Activated CD4-positive, alpha-beta T cell treated with anti-CD3 and anti-CD28 coated beads, Interleukin-10, Interleukin-2, amounts not matched to agents 100 ng/mL and 50 ng/mL, durations not matched to agents 16 hours and 8 hours (primary cell): ENCODE measurements around the gene FNDC11.

Source experiments
- DNase-seq: peaks from one replicate; pipeline ENCODE4 v3.0.0-alpha.2; 2020

FNDC11 gene

DNA sequence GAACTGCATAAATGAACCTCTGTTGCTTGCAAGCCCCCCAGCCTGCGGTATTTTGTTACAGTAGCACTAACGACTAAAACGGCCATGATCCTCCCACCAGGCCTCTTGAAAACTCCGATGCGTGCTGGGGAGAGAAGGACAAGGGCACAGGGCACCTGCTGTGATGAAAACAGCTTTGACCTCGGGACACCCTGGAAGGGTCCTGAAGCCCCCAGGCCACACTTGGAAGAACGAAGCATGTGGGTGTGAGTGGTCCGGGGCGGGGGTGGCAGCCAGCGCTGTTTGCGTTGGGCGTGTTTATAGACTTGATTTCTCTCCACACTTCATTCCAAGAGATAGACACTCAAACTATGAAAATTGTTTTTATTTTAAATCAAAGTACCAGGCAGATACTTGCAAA is 33.3 kb downstream of the FNDC11 start:
- no peak for DNase-seq

DNA sequence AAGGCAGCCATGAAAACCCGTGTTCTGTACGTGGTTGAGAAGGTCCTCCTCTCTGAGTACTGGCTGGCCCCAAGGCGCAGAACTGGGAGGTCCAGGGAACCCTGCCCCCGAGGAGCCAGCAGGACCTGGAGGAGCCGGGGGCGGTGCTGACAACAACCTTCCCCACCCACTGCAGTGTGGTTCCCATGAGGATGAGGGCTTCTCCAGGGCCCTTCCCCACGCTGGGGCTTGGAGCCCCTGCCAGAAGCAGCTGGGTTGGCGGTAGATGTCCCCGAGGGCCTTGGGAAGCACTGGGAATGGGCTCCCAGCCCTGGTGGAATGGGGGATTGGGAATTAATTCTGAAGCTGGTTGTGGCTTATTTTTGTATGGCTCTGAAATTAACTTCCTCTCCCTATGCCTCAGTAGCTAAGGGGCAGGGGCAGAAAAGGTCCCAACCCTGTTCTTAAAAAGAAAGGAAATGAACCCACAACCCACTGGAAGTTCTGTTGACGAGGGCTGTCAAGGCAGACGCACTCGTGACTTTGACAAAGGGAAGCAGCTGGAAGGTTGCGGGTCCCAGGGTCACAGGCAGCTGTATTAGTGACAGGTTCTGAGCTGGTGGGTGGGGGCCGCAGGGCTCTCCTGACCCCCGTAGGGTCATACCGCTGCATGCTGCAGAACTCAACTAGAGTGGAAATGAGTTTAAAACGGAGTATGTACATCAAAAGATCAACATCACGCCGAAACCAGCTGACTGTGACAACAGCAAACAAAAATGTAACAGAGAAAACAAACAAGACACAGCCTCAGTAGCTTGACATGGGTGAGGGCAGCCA is 34.0 kb downstream of the FNDC11 start:
- DNase-seq, result no peak

DNA sequence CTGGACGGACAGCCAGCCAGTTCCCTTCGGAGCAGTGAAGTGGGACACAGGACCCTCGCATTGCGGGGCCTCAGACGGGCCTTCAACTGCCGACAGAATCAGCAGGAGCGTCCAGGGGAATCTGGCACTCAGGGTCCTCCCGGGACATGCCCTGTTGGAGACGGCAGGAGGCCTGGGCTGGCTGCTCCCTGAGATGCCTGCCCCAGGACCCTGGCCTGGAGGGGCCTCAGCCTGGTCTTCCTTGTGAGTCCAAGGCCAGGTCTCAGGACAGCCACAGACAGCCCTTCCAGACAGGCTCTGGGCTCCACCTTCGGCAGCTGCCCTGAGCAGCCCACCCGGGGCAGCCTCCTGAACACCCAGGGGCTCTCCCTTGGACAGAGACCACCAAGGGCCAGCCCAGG is 34.7 kb downstream of the FNDC11 start:
- no peak for DNase-seq

DNA sequence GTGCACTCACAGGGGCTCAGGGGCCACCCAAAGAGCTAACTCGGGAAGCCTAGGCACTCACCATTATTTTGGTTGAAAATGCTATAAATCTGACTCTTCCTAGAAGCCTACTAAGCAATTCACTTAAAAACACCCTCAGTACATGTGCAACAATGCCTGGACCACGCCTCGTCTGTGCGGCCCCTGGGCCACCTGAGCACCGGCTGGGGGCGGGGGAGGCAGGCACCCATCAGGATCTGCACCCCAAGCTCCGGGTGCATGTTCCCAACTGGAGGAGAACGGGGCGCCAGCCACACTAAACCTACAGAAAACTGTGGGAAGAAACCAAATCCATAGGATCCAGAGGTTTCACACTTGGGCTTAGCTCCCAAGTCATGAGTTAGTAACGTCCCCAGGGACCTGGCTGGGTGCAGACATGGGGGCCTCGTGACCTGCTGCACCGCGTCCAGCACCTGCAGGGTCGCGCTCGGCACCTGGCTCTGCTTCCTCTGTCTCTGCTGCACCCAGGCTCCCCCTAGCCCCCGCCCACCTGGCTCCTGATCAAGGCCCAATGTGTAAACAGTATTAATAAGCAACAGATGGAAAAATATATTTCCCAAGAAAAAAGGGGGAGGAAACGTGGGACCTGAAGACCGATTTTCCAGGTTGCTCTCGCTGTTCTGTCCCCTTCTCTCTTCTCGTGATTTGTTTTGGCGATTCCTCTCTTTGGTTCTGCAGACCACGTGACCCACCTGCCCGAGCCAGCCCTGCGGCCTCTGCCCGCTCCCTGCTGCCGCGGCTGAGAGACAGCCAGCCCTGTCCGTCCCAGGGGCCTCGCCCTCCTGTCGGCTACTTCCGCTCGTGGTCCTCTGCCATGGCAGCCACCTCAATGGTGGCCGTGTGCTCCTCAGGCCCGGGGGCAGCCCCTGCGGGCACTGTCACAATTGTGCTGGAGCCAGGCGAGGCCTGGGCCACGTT is 35.6 kb downstream of the FNDC11 start:
- DNase-seq, result no peak

DNA sequence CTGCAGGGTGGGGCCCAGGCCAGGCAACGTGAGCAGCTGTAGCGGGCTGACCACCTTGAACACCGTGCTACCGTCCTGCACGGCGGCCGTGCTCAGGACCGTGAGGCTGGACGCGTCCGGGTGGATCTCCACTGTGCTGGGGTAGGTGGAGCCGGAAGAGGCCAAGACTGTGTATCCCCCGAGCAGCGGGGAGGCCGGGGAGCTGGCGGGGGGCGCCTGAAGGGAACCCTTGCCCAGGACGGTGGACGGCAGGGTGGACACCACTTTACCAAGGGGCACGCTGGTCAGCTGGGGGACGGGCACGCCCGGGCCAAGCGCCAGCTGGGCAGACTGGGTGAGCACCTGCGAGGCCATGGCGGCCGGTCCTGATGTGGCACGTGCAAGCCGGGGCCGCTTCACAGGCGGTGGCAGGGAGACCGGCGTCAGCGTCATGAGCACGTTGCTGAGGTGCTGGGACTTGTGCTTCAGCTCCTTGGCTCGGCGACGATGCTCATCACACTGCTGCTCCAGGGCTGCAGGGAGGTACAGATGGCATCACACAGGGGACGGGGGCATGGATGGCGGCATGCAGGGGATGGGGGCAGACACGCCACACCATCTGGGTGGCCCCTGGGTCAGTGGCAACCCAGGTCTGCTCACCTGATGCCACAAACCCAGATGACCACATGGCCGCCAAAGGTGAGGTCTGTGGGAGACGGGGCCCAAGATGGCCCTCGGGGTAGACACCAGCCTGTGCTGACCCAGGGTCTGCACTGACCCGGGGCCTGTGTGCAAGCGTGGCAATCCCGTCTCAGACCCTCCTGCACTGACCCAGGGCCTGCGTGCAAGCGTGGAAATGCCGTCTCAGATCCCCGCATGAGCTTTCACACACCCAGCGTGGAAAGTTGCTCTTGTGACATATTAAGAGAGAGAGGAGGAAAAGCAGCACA is 36.5 kb downstream of the FNDC11 start:
- no peak for DNase-seq

DNA sequence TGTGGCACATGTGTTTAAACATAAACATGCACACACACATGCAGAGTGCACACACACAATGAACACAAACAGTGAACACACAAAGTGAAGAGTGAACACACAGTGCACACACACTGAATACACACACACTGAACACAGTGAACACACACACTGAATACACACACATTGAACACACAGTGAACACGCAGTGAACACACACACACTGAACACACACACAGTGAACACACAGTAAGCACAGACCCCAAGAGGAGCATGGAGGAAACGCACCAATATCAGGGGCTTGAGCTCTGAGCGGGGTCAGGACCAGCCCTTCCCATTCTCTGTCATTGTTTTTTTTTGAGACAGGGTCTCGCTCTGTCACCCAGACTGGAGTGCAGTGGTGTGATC is 37.2 kb downstream of the FNDC11 start:
- DNase-seq, result no peak

DNA sequence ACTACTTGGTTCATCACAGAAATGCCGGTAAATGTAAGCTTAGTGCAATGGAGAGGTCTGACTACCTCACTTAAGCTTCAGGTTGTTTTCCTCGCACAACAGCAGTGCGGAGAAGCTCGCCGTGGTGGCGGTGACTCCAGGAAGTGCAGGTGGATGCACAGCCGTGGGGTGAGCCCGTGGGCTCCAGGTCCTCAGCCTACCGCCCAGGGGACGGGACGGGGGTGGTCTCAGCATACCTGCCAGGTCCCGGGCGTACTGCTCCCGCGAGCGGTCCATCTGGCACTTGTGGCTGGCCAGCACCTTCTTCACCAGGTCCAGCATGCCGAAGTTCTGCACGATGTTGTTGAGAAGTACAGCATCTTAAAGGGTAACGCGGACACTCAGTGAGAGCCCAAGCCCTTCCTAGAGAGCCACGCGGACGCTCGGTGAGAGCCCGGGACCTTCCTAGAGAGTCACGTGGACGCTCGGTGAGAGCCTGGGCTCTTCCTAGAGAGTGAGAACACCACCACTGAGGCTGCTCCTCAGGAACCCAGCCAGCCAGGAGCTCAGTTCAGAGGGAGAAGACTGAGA is 37.9 kb downstream of the FNDC11 start:
- DNase-seq, result no peak

DNA sequence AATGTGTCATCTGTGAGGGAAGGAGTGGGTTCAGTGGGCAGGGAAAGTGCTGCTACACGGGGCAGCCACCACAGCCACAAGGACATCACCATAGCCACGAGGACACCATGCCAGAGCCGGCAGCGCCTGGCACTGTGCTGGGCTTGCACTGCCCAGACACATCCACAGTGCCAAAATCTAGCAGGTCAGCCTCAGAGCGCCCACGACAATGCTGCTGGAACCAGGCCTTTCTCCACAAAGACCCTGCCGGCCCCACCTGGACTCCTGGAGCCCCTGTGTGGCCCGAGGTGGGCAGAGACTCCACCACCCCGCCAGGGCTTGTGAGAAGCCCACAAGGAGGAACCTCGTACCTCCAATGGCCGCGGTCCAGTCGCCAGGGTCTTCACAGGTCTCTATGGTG is 38.7 kb downstream of the FNDC11 start:
- DNase-seq, result no peak

DNA sequence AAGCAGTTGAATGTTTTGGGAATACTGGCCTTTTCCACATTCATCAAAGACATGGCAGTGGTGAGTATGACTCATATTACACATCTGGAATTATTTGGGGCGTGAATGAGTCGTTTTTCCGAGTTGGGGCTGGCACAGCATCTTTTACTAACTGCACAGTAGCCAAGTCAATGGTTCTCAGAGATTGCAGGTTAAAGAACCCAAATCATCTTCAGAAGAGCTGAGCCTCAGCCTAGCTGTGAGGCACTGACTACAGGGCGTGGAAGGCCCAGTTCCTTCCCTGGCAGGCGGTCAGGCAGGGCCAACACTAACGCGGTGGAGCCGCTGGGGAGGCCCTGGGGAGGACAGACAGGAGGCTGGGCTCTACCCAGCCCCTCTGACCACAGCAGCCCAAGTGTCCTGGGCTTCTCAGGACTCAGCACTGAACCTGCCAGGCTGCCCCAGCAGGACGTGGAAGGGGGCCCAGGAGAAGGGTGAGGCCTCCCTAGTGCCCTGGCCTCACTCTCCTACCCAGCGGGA is 40.1 kb downstream of the FNDC11 start:
- no peak for DNase-seq

DNA sequence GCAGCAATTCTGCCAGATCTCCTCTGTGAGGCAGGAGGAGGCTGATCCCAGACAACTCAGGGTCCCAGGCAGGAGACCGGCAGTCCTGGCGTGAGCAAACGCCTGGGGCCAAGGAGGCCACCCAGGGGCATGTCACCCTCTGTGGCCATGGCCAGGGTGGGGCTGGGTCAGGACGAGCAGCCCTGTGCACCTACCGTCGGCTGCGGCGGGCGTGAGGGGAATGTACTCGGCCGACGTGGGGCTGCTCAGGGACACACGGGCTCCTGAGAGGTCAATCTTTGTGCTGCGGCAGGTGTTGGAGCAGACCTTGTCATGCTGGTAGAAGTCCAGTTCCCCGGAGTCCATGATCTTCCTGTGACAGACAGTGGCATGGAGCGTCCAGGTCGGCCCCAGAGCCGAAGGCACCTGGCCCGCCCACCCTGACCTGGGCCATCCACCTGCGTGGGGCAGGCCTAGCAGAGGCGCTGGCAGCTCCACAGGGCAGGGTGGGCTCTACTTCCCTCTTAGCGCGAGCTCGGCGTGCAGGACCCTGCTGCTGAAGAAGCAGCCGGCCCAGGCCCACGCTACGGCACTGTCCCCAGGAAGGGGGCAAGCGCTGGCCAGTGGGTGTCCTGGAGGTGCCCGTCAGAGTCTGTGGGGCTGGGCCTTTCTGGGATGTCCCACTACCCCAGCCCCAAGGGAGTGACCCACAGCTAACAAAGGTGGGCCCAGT is 41.6 kb downstream of the FNDC11 start:
- no peak for DNase-seq

DNA sequence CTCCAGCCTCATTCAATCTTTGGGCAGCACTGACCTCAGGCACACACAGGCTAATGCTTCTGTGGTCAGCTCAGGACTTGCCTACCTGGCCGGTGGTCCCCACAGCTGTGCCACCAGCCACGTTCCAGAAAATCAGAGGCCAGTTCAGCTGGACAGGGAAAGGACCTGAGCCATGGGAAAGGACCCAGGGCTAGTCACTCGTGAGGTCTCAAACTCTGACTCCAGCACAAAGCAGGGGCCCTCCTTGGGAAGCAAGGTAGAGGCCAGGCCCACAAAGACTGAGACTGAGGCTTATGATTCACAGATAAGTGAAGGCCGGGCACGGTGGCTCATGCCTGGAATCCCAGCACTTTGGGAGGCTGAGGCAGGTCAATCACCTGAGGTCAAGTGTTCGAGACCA is 42.5 kb downstream of the FNDC11 start:
- no peak for DNase-seq

DNA sequence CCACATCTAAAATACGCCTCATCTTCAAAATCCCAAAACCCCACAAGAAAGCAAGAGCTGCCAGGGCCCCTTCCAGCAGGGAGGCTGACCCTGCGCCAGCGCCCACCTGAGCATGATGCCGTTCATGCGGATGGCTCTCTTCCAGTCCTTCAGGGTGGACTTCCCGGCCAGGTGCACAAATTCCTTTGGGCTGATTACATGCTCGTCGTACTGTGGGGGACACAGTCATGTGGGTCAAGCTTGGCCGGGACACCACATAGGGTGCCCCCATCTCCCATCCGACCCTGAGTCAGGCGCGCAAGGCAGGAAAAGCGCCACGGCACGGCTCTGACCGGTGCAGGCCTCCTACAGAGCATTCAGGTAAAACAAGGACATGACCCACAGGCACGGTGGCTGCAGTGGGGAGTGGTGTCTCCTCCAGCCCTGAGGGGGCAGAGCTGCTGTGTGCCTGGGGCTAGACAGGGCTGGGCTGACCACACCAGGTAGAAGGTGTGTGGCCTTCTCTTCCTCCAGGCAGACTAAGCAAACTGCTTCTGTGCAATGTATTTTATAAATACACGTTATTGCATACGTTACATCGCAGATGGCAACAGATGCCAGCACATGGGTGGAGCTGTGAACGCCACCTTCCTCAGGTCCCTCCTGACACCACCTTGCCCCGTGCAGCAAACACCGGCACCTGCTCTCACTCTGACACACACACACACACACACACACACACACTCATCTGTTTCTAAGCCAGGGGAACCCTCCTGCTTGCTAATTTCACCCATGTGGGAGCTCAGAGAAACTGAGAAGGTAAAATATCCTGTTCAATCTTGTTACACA is 43.9 kb downstream of the FNDC11 start:
- DNase-seq, result no peak

DNA sequence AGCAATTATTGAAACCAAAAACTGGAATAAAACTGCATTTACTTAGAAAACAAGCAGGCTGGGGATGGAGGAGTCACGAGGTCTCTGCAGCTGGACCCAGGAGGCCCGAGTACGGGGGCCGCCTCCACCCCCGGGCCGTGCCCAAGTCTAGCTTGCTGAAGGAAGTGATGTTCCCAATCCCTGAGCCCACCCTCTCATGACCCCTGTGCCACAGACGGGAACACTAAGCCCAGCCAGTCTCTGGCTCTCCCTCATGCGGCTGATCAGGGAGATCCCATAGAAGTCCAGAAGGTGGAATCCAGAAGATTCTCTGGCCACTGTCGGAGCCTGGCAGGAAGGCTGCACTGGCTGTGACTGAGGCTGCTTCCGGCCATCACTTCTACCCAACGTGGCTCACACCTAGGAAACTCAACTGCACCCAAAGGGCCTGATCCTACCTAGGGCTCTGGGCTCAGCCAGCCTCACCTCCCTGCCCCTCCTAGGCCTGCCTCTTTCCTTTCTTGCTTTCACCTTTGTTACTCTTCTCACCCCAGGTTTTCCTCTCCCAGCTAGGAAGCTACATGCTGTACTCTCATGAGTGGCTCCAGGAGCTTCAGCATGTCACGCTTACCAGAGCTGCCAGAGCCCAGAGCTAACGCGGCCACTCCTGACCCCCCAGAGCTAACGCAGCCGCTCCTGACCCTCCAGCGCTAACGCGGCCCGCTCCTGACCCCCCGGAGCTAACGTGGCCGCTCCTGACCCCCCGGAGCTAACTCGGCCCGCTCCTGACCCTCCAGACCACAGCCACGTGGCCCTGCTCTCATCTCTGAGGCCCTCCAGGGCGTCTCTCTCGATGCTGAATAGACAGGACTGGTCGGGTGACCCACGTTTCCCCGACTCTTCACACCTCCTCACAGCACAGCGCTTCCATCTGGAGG is 44.8 kb downstream of the FNDC11 start:
- no peak for DNase-seq

DNA sequence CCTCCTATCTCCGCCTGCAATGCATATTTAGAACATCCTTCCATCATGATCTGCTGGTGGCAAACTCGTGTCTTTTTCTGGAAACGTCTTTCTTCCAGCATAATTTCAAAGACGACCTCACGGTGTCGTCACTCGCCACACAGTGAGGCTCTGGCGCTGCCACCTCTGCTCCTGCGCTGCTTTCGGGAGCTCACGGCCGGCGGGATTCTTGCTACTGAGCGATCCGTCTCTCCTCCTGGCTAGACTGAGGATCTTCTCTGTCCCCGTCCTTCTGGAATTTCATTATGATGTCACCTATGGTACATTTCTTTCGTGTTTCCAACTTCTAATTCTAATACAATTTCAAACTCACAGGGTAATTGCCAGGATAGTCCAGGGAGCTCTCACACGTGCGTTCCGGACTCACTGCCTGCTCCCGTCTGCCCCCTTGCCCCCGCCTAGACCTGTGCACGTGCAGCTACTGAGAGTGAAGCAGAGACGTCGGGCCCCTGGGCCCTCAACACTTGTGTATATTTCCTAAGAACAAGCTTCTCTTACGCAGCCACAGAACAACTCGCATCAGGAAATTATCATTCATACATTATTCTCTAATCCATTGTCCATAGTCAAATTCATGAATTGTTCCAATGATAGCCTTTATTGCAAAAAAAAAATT is 45.6 kb downstream of the FNDC11 start:
- DNase-seq, result no peak

DNA sequence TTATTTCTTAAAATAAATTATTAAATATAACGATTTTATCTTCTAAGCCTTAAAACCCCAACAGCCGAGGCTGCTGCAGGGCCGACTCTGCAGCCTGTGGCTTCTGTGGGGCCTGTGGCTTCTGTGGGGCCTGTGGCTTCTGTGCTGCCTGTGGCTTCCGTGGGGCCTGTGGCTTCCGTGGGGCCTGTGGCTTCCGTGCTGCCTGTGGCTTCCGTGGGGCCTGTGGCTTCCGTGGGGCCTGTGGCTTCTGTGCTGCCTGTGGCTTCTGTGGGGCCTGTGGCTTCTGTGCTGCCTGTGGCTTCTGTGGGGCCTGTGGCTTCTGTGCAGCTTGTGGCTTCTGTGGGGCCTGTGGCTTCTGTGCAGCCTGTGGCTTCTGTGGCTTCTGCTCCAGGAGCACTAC is 47.7 kb downstream of the FNDC11 start:
- DNase-seq, result peak; percentile 35

DNA sequence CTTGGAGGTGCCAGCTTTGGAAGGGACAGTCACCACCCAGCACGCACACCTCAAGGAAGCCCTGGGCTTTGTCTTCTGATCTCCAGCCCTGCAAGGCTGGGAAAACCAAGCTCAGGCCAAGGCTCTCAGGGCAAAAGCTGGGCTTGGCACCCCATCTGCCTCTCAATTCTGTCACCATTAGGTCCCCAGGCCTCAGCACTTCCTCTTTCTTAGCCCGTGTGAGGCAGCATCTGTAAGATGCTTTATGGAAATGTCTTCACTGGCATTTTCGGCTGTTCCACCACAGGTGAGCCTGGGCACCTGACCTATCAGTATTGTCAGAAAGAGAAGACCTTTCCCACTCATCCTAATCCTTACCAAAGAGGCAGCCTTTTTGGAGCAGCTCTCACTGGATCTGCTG is 48.4 kb downstream of the FNDC11 start:
- DNase-seq, result no peak
